H1 (cell line): ENCODE data around the gene MESD. TPM values are rescaled to one million over a fixed set of nuclear protein-coding genes. Genes with fewer than 3 reads are reported as not detected.

Experiments used
- CTCF ChIA-PET: fragments of 300-600 bp; sonication (Branson Sonifier 250); formaldehyde crosslinking; loops from one replicate; lab custom pipeline; 2021; ENCODE audit not compliant: partially characterized antibody; lab: Charles Lee
- POLR2A ChIA-PET: fragments of 300-600 bp; sonication (Branson Sonifier 250); formaldehyde crosslinking; loops from one replicate; lab custom pipeline; 2021; ENCODE audit warnings: inconsistent platforms; ENCODE audit not compliant: partially characterized antibody; lab: Charles Lee
- DNase-seq, 2 experiments: peaks; one replicate each; pipeline versions ENCODE4 v3.0.0 to v3.0.0-alpha.2; 2010 to 2022; ENCODE audit warnings: low spot score in 2 of 2, low read depth in 1 of 2, mixed read lengths in 1 of 2
- FAIRE-seq: peaks from 2 replicates; lab custom pipeline; 2011; peaks lifted over from hg19 to GRCh38; lab: Jason Lieb, UNC
- H2AFZ ChIP-seq: 2 replicates; pipeline ENCODE4 v1.8.1; 2012; ENCODE audit warnings: low read length, inconsistent platforms
- H2AK5ac ChIP-seq: 2 replicates; pipeline ENCODE4 v1.6.1; 2013; ENCODE audit warnings: low read depth, low read length
- H2BK120ac ChIP-seq: replicated peaks from 2 replicates; pipeline ENCODE3; 2013; ENCODE audit warnings: low read depth, low read length, inconsistent platforms
- H2BK12ac ChIP-seq: 2 replicates; pipeline ENCODE4 v1.6.1; 2013; ENCODE audit warnings: low read depth, low read length
- H2BK15ac ChIP-seq: 2 replicates; pipeline ENCODE4 v1.6.1; 2013; ENCODE audit warnings: low read length
- H2BK20ac ChIP-seq: 2 replicates; pipeline ENCODE4 v1.6.1; 2013; ENCODE audit warnings: low read length
- H2BK5ac ChIP-seq: 2 replicates; pipeline ENCODE4 v1.6.1; 2013; ENCODE audit warnings: low read depth, low read length
- H3K14ac ChIP-seq: 2 replicates; pipeline ENCODE4 v1.6.1; 2013; ENCODE audit warnings: inconsistent platforms; ENCODE audit not compliant: insufficient read length
- H3K18ac ChIP-seq: 2 replicates; pipeline ENCODE4 v1.6.1; 2013; ENCODE audit warnings: low read length; ENCODE audit errors: extremely low read depth
- H3K23ac ChIP-seq: 2 replicates; pipeline ENCODE4 v1.6.1; 2013; ENCODE audit warnings: inconsistent platforms; ENCODE audit not compliant: insufficient read length
- H3K23me2 ChIP-seq: 2 replicates; pipeline ENCODE4 v1.6.1; 2013; ENCODE audit warnings: low read depth, low read length
- H3K27ac ChIP-seq: 2 replicates; pipeline ENCODE4 v1.6.1; 2011; ENCODE audit warnings: low read depth, low read length, inconsistent platforms
- H3K27me3 ChIP-seq, 4 experiments: replicated peaks in 1 of 4; 1 replicate in 1 of 4; 2 replicates in 3 of 4; pipeline versions ENCODE4 v1.6.1 to v1.8.1; 2011 to 2013; ENCODE audit warnings: low read length in 3 of 4, mild to moderate bottlenecking in 3 of 4, inconsistent platforms in 2 of 4, mixed read lengths in 2 of 4, moderate library complexity in 1 of 4; ENCODE audit not compliant: control insufficient read depth in 3 of 4, insufficient read depth in 3 of 4; ENCODE audit errors: extremely low read depth in 1 of 4
- H3K36me3 ChIP-seq, 4 experiments: 2 replicates each; pipeline versions ENCODE4 v1.6.1 to v1.8.1; 2011 to 2013; ENCODE audit warnings: mild to moderate bottlenecking in 4 of 4, low read length in 3 of 4, moderate library complexity in 2 of 4, control low read depth in 1 of 4, inconsistent platforms in 1 of 4; ENCODE audit not compliant: insufficient read depth in 4 of 4, control insufficient read depth in 2 of 4
- H3K4ac ChIP-seq: replicated peaks from 2 replicates; pipeline ENCODE3; 2013; ENCODE audit warnings: low read length, low read depth, mixed read lengths, inconsistent platforms; ENCODE audit not compliant: insufficient read length
- H3K4me1 ChIP-seq, 4 experiments: replicated peaks in 1 of 4; 1 replicate in 1 of 4; 2 replicates in 3 of 4; pipeline versions ENCODE4 v1.6.1 to v1.8.1; 2011 to 2013; ENCODE audit warnings: low read length in 3 of 4, inconsistent platforms in 2 of 4, mixed read lengths in 1 of 4; ENCODE audit not compliant: insufficient read depth in 4 of 4, control insufficient read depth in 3 of 4
- H3K4me2 ChIP-seq, 2 experiments: 2 replicates each; pipeline versions ENCODE4 v1.6.1 to v1.8.1; 2011 to 2013; ENCODE audit warnings: low read depth in 2 of 2, low read length in 2 of 2, control low read depth in 1 of 2, inconsistent platforms in 1 of 2, mild to moderate bottlenecking in 1 of 2; ENCODE audit not compliant: insufficient read depth in 1 of 2
- H3K4me3 ChIP-seq, 4 experiments: fragments of 200-600, 300-600 bp in 1 of 4; sonication (generic), shearing (Covaris generic), sonication (Bioruptor Twin) in 1 of 4; 2 replicates each; pipeline versions ENCODE4 v1.5.1 to v1.8.1; 2011 to 2016; ENCODE audit warnings: low read length in 4 of 4, low read depth in 3 of 4, control low read depth in 2 of 4, inconsistent platforms in 2 of 4, mild to moderate bottlenecking in 2 of 4, mixed read lengths in 1 of 4, moderate library complexity in 1 of 4; ENCODE audit not compliant: insufficient read depth in 2 of 4; ENCODE audit errors: extremely low read depth in 1 of 4
- H3K56ac ChIP-seq: replicated peaks from 2 replicates; pipeline ENCODE3; 2013; ENCODE audit warnings: low read depth, mild to moderate bottlenecking, mixed read lengths, low read length, inconsistent platforms; ENCODE audit not compliant: insufficient read length
- H3K79me1 ChIP-seq: 2 replicates; pipeline ENCODE4 v1.6.1; 2013; ENCODE audit warnings: low read depth, low read length, control low read depth
- H3K79me2 ChIP-seq, 2 experiments: 2 replicates each; pipeline versions ENCODE4 v1.6.1 to v1.8.1; 2012 to 2013; ENCODE audit warnings: low read length in 2 of 2, mild to moderate bottlenecking in 2 of 2, inconsistent platforms in 1 of 2; ENCODE audit not compliant: insufficient read depth in 2 of 2, control insufficient read depth in 1 of 2
- H3K9ac ChIP-seq, 4 experiments: replicated peaks in 1 of 4; 1 replicate in 1 of 4; 2 replicates in 3 of 4; pipeline versions ENCODE4 v1.6.1 to v1.8.1; 2011 to 2013; ENCODE audit warnings: low read depth in 3 of 4, low read length in 3 of 4, control low read depth in 2 of 4, mild to moderate bottlenecking in 2 of 4, moderate library complexity in 2 of 4, inconsistent platforms in 1 of 4; ENCODE audit errors: extremely low read depth in 1 of 4
- H3K9me3 ChIP-seq, 2 experiments: 2 replicates each; pipeline versions ENCODE4 v1.6.1 to v1.8.1; 2012 to 2013; ENCODE audit warnings: mild to moderate bottlenecking in 2 of 2, moderate library complexity in 2 of 2, control low read depth in 1 of 2, inconsistent platforms in 1 of 2, low read depth in 1 of 2, low read length in 1 of 2, mixed read lengths in 1 of 2; ENCODE audit not compliant: insufficient read depth in 2 of 2
- H4K20me1 ChIP-seq, 2 experiments: replicated peaks in 1 of 2; 2 replicates each; pipeline versions ENCODE3 to v1.8.1; 2011 to 2013; ENCODE audit warnings: inconsistent platforms in 2 of 2, low read length in 2 of 2, mild to moderate bottlenecking in 1 of 2; ENCODE audit not compliant: insufficient read depth in 2 of 2, control insufficient read depth in 1 of 2
- H4K5ac ChIP-seq: 2 replicates; pipeline ENCODE4 v1.6.1; 2013; ENCODE audit warnings: low read length, low read depth, mixed read lengths, inconsistent platforms; ENCODE audit not compliant: insufficient read length
- H4K8ac ChIP-seq: 2 replicates; pipeline ENCODE4 v1.8.0; 2013; ENCODE audit warnings: mild to moderate bottlenecking, moderate library complexity, low read length, inconsistent platforms; ENCODE audit not compliant: insufficient read depth; ENCODE audit errors: extremely low read depth
- H4K91ac ChIP-seq: replicated peaks from 2 replicates; pipeline ENCODE3; 2013; ENCODE audit warnings: low read length, mixed read lengths, inconsistent platforms; ENCODE audit not compliant: insufficient read length
- CBX5 ChIP-seq: fragments of 300-800, 300-1000 bp; sonication (generic); IDR thresholded peaks from 2 replicates; pipeline ENCODE4 v1.7.1; 2016; ENCODE audit warnings: antibody characterized with exemption, low read length, low read depth
- GABPA ChIP-seq: IDR thresholded peaks from 2 replicates; pipeline ENCODE4 v1.6.1; 2011; ENCODE audit warnings: mild to moderate bottlenecking, low read length, moderate library complexity, borderline replicate concordance; ENCODE audit not compliant: insufficient read depth
- KDM1A ChIP-seq: fragments of 200-600, 300-600 bp; sonication (generic); IDR thresholded peaks from 2 replicates; pipeline ENCODE4 v1.7.1; 2016; ENCODE audit warnings: mild to moderate bottlenecking, low read length, borderline replicate concordance
- NANOG ChIP-seq: IDR thresholded peaks from 2 replicates; pipeline ENCODE4 v1.6.1; 2011; ENCODE audit warnings: low read length, low read depth, mild to moderate bottlenecking, inconsistent platforms; ENCODE audit not compliant: insufficient read depth, poor library complexity, severe bottlenecking
- POLR2A ChIP-seq, 2 experiments: IDR thresholded peaks; 1 replicate in 1 of 2; 2 replicates in 1 of 2; pipeline ENCODE4 v1.6.1; 2011; ENCODE audit warnings: low read depth in 2 of 2, low read length in 2 of 2, mild to moderate bottlenecking in 2 of 2; ENCODE audit errors: control extremely low read depth in 1 of 2
- POLR2AphosphoS5 ChIP-seq: IDR thresholded peaks from 2 replicates; pipeline ENCODE4 v1.6.1; 2011; ENCODE audit warnings: low read depth, low read length
- SIN3A ChIP-seq, 2 experiments: IDR thresholded peaks in 1 of 2; conservative IDR thresholded peaks in 1 of 2; 2 replicates each; pipeline ENCODE4 v1.6.1; 2011 to 2012; ENCODE audit warnings: low read length in 2 of 2, improper control_type of control experiment in 1 of 2, low read depth in 1 of 2, mild to moderate bottlenecking in 1 of 2
- SP2 ChIP-seq: IDR thresholded peaks from 2 replicates; pipeline ENCODE4 v1.6.1; 2012; ENCODE audit warnings: mild to moderate bottlenecking, low read length, inconsistent platforms
- SP4 ChIP-seq: IDR thresholded peaks from 2 replicates; pipeline ENCODE4 v1.6.1; 2012; ENCODE audit warnings: low read length, inconsistent platforms
- TAF1 ChIP-seq: IDR thresholded peaks from 2 replicates; pipeline ENCODE4 v1.6.1; 2011; ENCODE audit warnings: mild to moderate bottlenecking, low read depth, low read length
- YY1 ChIP-seq: IDR thresholded peaks from 2 replicates; pipeline ENCODE4 v1.6.1; 2011; ENCODE audit warnings: low read depth, mild to moderate bottlenecking, low read length
- ZNF274 ChIP-seq: IDR thresholded peaks from 2 replicates; pipeline ENCODE4 v1.7.0; 2012; ENCODE audit warnings: low read length, borderline replicate concordance; ENCODE audit errors: extremely low read depth
- WGBS, 2 experiments: shearing (Covaris generic) in 1 of 2; methylation state at CpG; one replicate each; pipeline versions ENCODE4 v1.1.6 to v1.1.7; 2013 to 2015; ENCODE audit warnings: low lambda C conversion rate in 2 of 2, mixed read lengths in 2 of 2, inconsistent platforms in 1 of 2, low coverage in 1 of 2, missing lambda C conversion rate in 1 of 2; ENCODE audit not compliant: insufficient replicate concordance in 2 of 2, insufficient coverage in 1 of 2, insufficient read length in 1 of 2; ENCODE audit errors: extremely low coverage in 1 of 2, missing lambda C conversion rate in 1 of 2; 5-methylcytosine and 5-hydroxymethylcytosine counted together
- polyA plus RNA-seq, 7 experiments: library from polyadenylated mRNA; depleted of rRNA in 3 of 7; stranded (reverse) in 5 of 7; unstranded in 2 of 7; fragments of >200 nt in 5 of 7; fragments of 200-250 nt in 2 of 7; gene quantifications; 1 replicate in 5 of 7; 2 replicates in 1 of 7; 4 replicates in 1 of 7; pipeline versions ENCODE4 v1.2.1 to v1.2.3, GENCODE V29; 2011 to 2013; ENCODE audit warnings: missing spikeins in 2 of 7, mixed read lengths in 2 of 7
- total RNA-seq: library from RNA; stranded (reverse); fragmentation: NEBNext Ultra II Directional; extraction: Animal tissue kit (Norgen Biotek cat#: 25700); gene quantifications from 2 replicates; pipeline ENCODE4 v1.2.1, GENCODE V29; 2021

Gene MESD
- total and polyA plus RNA-seq, 2 of the 8 experiments (the other 6 are each of a cell fraction or from before 2014, with no cell fraction given), result 11.0 to 28.3 TPM

DNA sequence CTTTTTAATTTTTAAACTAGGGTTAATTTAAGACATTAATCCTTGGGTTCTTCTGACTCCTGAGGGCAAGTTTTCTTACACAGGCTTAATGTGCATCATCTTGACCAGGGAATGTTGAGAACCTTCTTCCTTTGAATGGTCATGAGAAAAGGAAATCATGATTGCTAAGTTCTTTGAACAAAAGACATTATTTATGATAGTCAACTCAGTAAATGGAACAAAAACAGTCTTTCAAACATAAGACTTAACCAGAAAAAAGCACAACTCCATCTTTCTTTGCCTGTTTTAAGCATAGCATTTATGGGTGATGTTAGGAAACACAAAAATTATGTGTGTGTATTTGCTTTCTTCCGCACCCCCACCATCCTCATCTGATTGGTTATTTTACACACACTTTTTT is 16.5 kb upstream of the MESD start:
- Histone ChIP-seq H2AK5ac (no peak overlapping the region), H3K4me2 (no peak overlapping the region), H2BK15ac (no peak overlapping the region), H3K79me1 (peaks cover 2% of the 10 kb centered on the region; the same call in 1 of the 2 replicates), H3K56ac (no peak overlapping the region), H2AFZ (no peak overlapping the region), H3K79me2 (no peaks in the 10 kb centered on the region), H3K27ac (no peak overlapping the region), H3K23ac (no peak overlapping the region), H3K9ac (no peak overlapping the region), H2BK120ac (no peak overlapping the region), H4K5ac (no peak overlapping the region), H2BK20ac (no peak overlapping the region), H3K36me3 (no peaks in the 10 kb centered on the region; a peak in 1 of 8 replicates), H2BK12ac (no peak overlapping the region), H3K4me1 (peaks cover 0 to 8% (median 5%) of the 10 kb centered on the region in 4 experiments; a peak in 4 of 7 replicates), H3K9me3 (no peaks in the 10 kb centered on the region; a peak in 1 of 4 replicates), H4K91ac (no peak overlapping the region), H3K4me3 (no peak overlapping the region), H2BK5ac (no peak overlapping the region), H4K20me1 (peaks cover 2 to 8% of the 10 kb centered on the region in 2 experiments), H3K18ac (no peak overlapping the region), H3K14ac (no peak overlapping the region), H4K8ac (no peak overlapping the region), H3K4ac (no peak overlapping the region), H3K27me3 (peaks cover 0 to 12% (median 9%) of the 10 kb centered on the region in 4 experiments; a peak in 5 of 7 replicates), H3K23me2 (peaks cover 11% of the 10 kb centered on the region; the same call in 1 of the 2 replicates)
- no peak for TF ChIP-seq CBX5
- no peak for TF ChIP-seq POLR2A (IDR thresholded peaks at IDR 0.05; ENCODE audit: control extremely low read depth in 1 of 2, low read depth in 2 of 2, low read length in 2 of 2)
- no peak for TF ChIP-seq NANOG
- no peak for TF ChIP-seq TAF1
- TF ChIP-seq SP2, result no peak
- TF ChIP-seq ZNF274, result no peak
- TF ChIP-seq SP4, result no peak
- no peak for TF ChIP-seq SIN3A (conservative IDR thresholded peaks at IDR 0.05 in 1 of 2, IDR thresholded peaks at IDR 0.05 in 1 of 2; ENCODE audit: low read depth in 1 of 2, low read length in 2 of 2)
- TF ChIP-seq GABPA, result no peak
- TF ChIP-seq POLR2AphosphoS5, result no peak
- TF ChIP-seq YY1, result no peak
- TF ChIP-seq KDM1A, result no peak
- CTCF ChIA-PET, result interaction anchor here (0.6 kb wide), 1 partner anchor 12 kb away, joined by 3 read pairs; no protein-coding TSS in a partner anchor
- FAIRE-seq (no peak), DNase-seq (no peak)
- POLR2A ChIA-PET, result no interaction called here
- 100% methylated on average over 1 of the region's 1 CpG; no CpG with 5 or more reads in 1 of the 2 experiments for WGBS, 2 experiments
